Measurements from ENCODE around the gene KLF11.

DNA sequence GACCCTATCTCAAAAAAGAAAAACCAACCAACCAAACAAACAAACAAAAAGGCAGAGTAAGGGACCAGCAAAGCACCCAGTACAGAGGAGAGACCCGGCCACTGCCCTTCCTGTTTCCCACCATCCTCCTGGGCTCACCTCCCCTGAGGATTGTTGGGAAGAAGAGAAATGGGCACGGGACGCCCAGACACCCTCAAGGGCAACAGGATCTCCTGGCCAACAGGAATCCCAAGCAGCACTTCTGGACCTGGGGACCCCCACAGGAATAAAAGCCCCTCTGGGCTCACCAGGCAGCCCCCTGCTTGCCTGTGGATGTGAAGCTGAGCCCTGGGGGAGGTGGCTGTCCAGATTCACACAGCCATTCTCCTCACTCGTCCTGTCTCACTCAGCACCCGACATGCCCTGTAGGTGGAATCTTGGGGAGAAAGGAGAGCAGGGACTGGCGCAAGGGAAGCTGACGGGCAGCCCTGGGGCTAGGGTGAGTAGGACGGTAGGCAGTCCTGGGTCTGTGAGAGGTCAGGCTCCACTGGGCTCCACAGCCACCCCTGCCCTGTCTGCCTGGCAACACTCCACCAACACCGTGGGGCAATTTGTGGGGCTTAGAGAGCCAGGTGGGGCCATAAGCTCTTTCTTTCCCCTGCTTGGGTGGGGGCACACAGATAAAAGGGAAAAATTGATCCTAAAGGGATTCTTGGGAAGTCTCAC, 18.0 kb downstream of the KLF11 start:
- TF ChIP-seq, protein P1, sequence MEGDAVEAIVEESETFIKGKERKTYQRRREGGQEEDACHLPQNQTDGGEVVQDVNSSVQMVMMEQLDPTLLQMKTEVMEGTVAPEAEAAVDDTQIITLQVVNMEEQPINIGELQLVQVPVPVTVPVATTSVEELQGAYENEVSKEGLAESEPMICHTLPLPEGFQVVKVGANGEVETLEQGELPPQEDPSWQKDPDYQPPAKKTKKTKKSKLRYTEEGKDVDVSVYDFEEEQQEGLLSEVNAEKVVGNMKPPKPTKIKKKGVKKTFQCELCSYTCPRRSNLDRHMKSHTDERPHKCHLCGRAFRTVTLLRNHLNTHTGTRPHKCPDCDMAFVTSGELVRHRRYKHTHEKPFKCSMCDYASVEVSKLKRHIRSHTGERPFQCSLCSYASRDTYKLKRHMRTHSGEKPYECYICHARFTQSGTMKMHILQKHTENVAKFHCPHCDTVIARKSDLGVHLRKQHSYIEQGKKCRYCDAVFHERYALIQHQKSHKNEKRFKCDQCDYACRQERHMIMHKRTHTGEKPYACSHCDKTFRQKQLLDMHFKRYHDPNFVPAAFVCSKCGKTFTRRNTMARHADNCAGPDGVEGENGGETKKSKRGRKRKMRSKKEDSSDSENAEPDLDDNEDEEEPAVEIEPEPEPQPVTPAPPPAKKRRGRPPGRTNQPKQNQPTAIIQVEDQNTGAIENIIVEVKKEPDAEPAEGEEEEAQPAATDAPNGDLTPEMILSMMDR (IDR thresholded peaks at IDR 0.05; ENCODE audit: low read depth, low read length, poor library complexity, severe bottlenecking), result no peak
- no peak for TF ChIP-seq EZH2phosphoT487 (IDR thresholded peaks at IDR 0.05; ENCODE audit: borderline replicate concordance, low read length)

All from DOHH2 (cell line).